K562 (cell line): Measurements from ENCODE around the gene DMXL1. TPM values are rescaled to one million over a fixed set of nuclear protein-coding genes. Genes with fewer than 3 reads are reported as not detected.

Experiments
- ATAC-seq: fragments of 200-7000 bp; cut with Tn5 transposase; 3 replicates; pipeline ENCODE4 v1.9.1; 2020; ENCODE audit warnings: moderate library complexity
- BruUV-seq: library from RNA; stranded (reverse); fragments of 400-500 nt; replicated peaks from 2 replicates; lab custom pipeline; 2021; lab: Mats Ljungman, UMichigan
- CTCF ChIA-PET: fragments of 300-600 bp; formaldehyde crosslinking; extraction: SDS; loops from one replicate; lab custom pipeline; 2021; ENCODE audit warnings: low intra/inter-chr PET ratio; lab: Yijun Ruan, JAX
- POLR2A ChIA-PET: fragments of 300-600, 350-650 bp; sonication (Branson Sonifier 250); formaldehyde crosslinking; extraction: SDS; loops from one replicate; lab custom pipeline; 2021; ENCODE audit warnings: antibody characterized with exemption, inconsistent platforms; lab: Yijun Ruan, JAX
- DNase-seq, 4 experiments: peaks; one replicate each; pipeline versions ENCODE4 v3.0.0 to v3.0.0-alpha.2; 2011 to 2018; ENCODE audit warnings: low spot score in 3 of 4, mixed read lengths in 3 of 4; ENCODE audit errors: extremely low read depth in 1 of 4
- FAIRE-seq: peaks from 2 replicates; lab custom pipeline; 2011; peaks lifted over from hg19 to GRCh38; lab: Jason Lieb, UNC
- H2AFZ ChIP-seq: 2 replicates; pipeline ENCODE4 v1.6.0; 2011; ENCODE audit warnings: low read depth, low read length, control low read depth, inconsistent platforms
- H3K27ac ChIP-seq: fragments of 200-600 bp; 3 replicates; pipeline ENCODE4 v1.8.0; 2011; ENCODE audit warnings: low read depth, mild to moderate bottlenecking, control low read depth, inconsistent platforms, low read length, moderate library complexity, mixed read lengths; ENCODE audit errors: extremely low read depth
- H3K27me3 ChIP-seq, 2 experiments: fragments of 300-600 bp in 1 of 2; 2 replicates in 1 of 2; 3 replicates in 1 of 2; pipeline versions ENCODE4 v1.6.0 to v1.8.0; 2011; ENCODE audit warnings: inconsistent platforms in 2 of 2, low read length in 2 of 2, mild to moderate bottlenecking in 1 of 2, mixed read lengths in 1 of 2, moderate library complexity in 1 of 2; ENCODE audit not compliant: control insufficient read depth in 2 of 2, insufficient read depth in 2 of 2
- H3K36me3 ChIP-seq: fragments of 300-600 bp; 3 replicates; pipeline ENCODE4 v1.8.0; 2011; ENCODE audit warnings: mild to moderate bottlenecking, low read length, inconsistent platforms; ENCODE audit not compliant: control insufficient read depth, insufficient read depth
- H3K4me1 ChIP-seq, 2 experiments: fragments of 200-600 bp in 1 of 2; replicated peaks in 1 of 2; 2 replicates in 1 of 2; 3 replicates in 1 of 2; pipeline versions ENCODE4 v1.5.1 to v1.8.0; 2011; ENCODE audit warnings: inconsistent platforms in 2 of 2, low read length in 2 of 2, mild to moderate bottlenecking in 1 of 2, mixed read lengths in 1 of 2, moderate library complexity in 1 of 2; ENCODE audit not compliant: control insufficient read depth in 2 of 2, insufficient read depth in 2 of 2
- H3K4me2 ChIP-seq: 2 replicates; pipeline ENCODE4 v1.6.1; 2011; ENCODE audit warnings: low read length, control low read depth, inconsistent platforms, mixed read lengths; ENCODE audit not compliant: insufficient read depth
- H3K4me3 ChIP-seq: fragments of 200-600 bp; sonication (generic), shearing (Covaris generic); 2 replicates; pipeline ENCODE4 v1.5.1; 2016; ENCODE audit warnings: control low read depth, inconsistent platforms
- H3K79me2 ChIP-seq: fragments of 200-600 bp; 3 replicates; pipeline ENCODE4 v1.8.0; 2011; ENCODE audit warnings: low read length, inconsistent platforms; ENCODE audit not compliant: control insufficient read depth, insufficient read depth
- H3K9ac ChIP-seq, 2 experiments: 2 replicates each; pipeline versions ENCODE4 v1.6.0 to v1.6.1; 2011; ENCODE audit warnings: low read depth in 2 of 2, low read length in 2 of 2, control low read depth in 1 of 2, inconsistent platforms in 1 of 2, mild to moderate bottlenecking in 1 of 2, mixed read lengths in 1 of 2; ENCODE audit not compliant: insufficient read depth in 1 of 2
- H3K9me1 ChIP-seq: one replicate; pipeline ENCODE4 v1.6.0; 2011; ENCODE audit warnings: inconsistent platforms, mild to moderate bottlenecking, low read length, moderate library complexity; ENCODE audit not compliant: control insufficient read depth, insufficient read depth
- H3K9me3 ChIP-seq: replicated peaks from 2 replicates; pipeline ENCODE4 v1.5.1; 2011; ENCODE audit warnings: low read depth, low read length, inconsistent platforms; ENCODE audit not compliant: control insufficient read depth, insufficient read depth
- H4K20me1 ChIP-seq: replicated peaks from 2 replicates; pipeline ENCODE4 v1.6.1; 2011; ENCODE audit warnings: low read length, inconsistent platforms, mixed read lengths; ENCODE audit not compliant: control insufficient read depth, insufficient read depth
- CCAR2 ChIP-seq: fragments of 200-400 bp; formaldehyde crosslinking; IDR thresholded peaks from 2 replicates; pipeline ENCODE4 v1.6.1; 2017; ENCODE audit warnings: mild to moderate bottlenecking, low read depth, low read length
- EP300 ChIP-seq: IDR thresholded peaks from 2 replicates; pipeline ENCODE4 v1.6.1; 2012; ENCODE audit warnings: low read length, improper control_type of control experiment
- GTF3C2 ChIP-seq: IDR thresholded peaks from 3 replicates; pipeline ENCODE4 v1.6.1; 2011; ENCODE audit warnings: borderline replicate concordance, mild to moderate bottlenecking, moderate library complexity; ENCODE audit not compliant: insufficient read length; ENCODE audit errors: extremely low read depth
- MCM3 ChIP-seq: fragments of 450-650 bp; IDR thresholded peaks from 2 replicates; pipeline ENCODE4 v1.6.1; 2016
- MEF2A ChIP-seq: IDR thresholded peaks from 2 replicates; pipeline ENCODE4 v1.6.1; 2011; ENCODE audit warnings: low read depth, mild to moderate bottlenecking, low read length, moderate library complexity; ENCODE audit not compliant: control insufficient read depth
- MYBL2 ChIP-seq, 2 experiments: fragments of 450-650 bp in 1 of 2; sonication (generic) in 1 of 2; formaldehyde crosslinking in 1 of 2; IDR thresholded peaks; 2 replicates each; pipeline versions ENCODE4 v1.6.1 to v1.8.1; 2017 to 2022; ENCODE audit warnings: borderline replicate concordance in 1 of 2, inconsistent platforms in 1 of 2, low read depth in 1 of 2, mild to moderate bottlenecking in 1 of 2, missing genetic modification reagents in 1 of 2, moderate library complexity in 1 of 2
- NFXL1 ChIP-seq: fragments of 450-650 bp; formaldehyde crosslinking; IDR thresholded peaks from 2 replicates; pipeline ENCODE4 v1.4.0; 2021; ENCODE audit warnings: mild to moderate bottlenecking
- PTBP1 ChIP-seq: fragments of 200-400 bp; formaldehyde crosslinking; IDR thresholded peaks from 2 replicates; pipeline ENCODE4 v1.6.1; 2017; ENCODE audit warnings: low read depth, low read length
- RBM15 ChIP-seq: fragments of 200-400 bp; formaldehyde crosslinking; IDR thresholded peaks from 2 replicates; pipeline ENCODE4 v1.6.1; 2018; ENCODE audit warnings: mild to moderate bottlenecking, low read length, moderate library complexity; ENCODE audit not compliant: insufficient read depth
- RBM17 ChIP-seq: fragments of 200-400 bp; formaldehyde crosslinking; IDR thresholded peaks from 2 replicates; pipeline ENCODE4 v1.6.1; 2017; ENCODE audit warnings: low read depth, mild to moderate bottlenecking, low read length, borderline replicate concordance
- SMAD4 ChIP-seq: fragments of 250-450 bp; sonication (Bioruptor Pico); conservative IDR thresholded peaks from 2 replicates; pipeline ENCODE4 v1.8.0; 2021; ENCODE audit warnings: inconsistent platforms, mild to moderate bottlenecking, moderate library complexity
- SP1 ChIP-seq: sonication (generic); formaldehyde crosslinking; IDR thresholded peaks from 2 replicates; pipeline ENCODE4 v1.8.1; 2022; ENCODE audit warnings: mild to moderate bottlenecking, missing genetic modification reagents
- SRSF9 ChIP-seq: fragments of 200-400 bp; formaldehyde crosslinking; IDR thresholded peaks from 2 replicates; pipeline ENCODE4 v1.6.1; 2017; ENCODE audit warnings: low read depth, low read length, borderline replicate concordance
- ZNF146 ChIP-seq: IDR thresholded peaks from one replicate; pipeline ENCODE4 v1.6.1; 2018; ENCODE audit warnings: missing compliant biosample characterization; ENCODE audit not compliant: unreplicated experiment
- ZNF23 ChIP-seq: fragments of 250-450 bp; sonication (Bioruptor Pico); IDR thresholded peaks from 2 replicates; pipeline ENCODE4 v1.4.0; 2020; ENCODE audit warnings: mild to moderate bottlenecking
- ZNF24 ChIP-seq: fragments of 450-650 bp; IDR thresholded peaks from 2 replicates; pipeline ENCODE4 v1.6.1; 2016
- ZNF431 ChIP-seq: sonication (generic); formaldehyde crosslinking; IDR thresholded peaks from 2 replicates; pipeline ENCODE4 v1.8.0; 2022; ENCODE audit warnings: mild to moderate bottlenecking, missing genetic modification reagents
- ZNF780A ChIP-seq: fragments of 250-450 bp; sonication (Bioruptor Pico); IDR thresholded peaks from 2 replicates; pipeline ENCODE4 v1.5.0; 2021; ENCODE audit warnings: mild to moderate bottlenecking
- in situ Hi-C: fragments of 300-500 bp; cut with MboI; formaldehyde crosslinking; loops from 4 replicates; pipeline ENCODE4 v1.15.0; 2018; ENCODE audit warnings: inconsistent platforms, mixed read lengths
- intact Hi-C: fragments of 100-400 bp; cut with micrococcal nuclease; formaldehyde crosslinking; loops from 2 replicates; pipeline ENCODE4 v1.14.2; 2022
- polyA plus RNA-seq, 8 experiments: library from polyadenylated mRNA; depleted of rRNA in 4 of 8; stranded (reverse) in 5 of 8; unstranded in 3 of 8; fragments of >200 nt; fragmentation: Nextera tagmentation in 2 of 8; fragmentation: Illumina TruSeq in 1 of 8; extraction: Ambion mirVana in 2 of 8; extraction: Trizol in 1 of 8; gene quantifications; 2 replicates each; pipeline versions ENCODE4 v1.2.1 to v1.2.3, GENCODE V29; 2011 to 2014; ENCODE audit warnings: inconsistent platforms in 1 of 8, missing spikeins in 1 of 8
- total RNA-seq, 7 experiments: library from RNA; depleted of rRNA in 6 of 7; stranded (reverse); fragments of >200 nt in 6 of 7; fragmentation: Illumina TruSeq in 2 of 7; extraction: Trizol in 2 of 7; gene quantifications; 2 replicates each; pipeline versions ENCODE4 v1.2.1 to v1.2.3, GENCODE V29; 2011 to 2021; ENCODE audit warnings: low replicate concordance in 1 of 7
- TF ChIP-seq, protein P1 (sequence below): fragments of 450-650 bp; IDR thresholded peaks from 2 replicates; pipeline ENCODE4 v1.6.1; 2018; ENCODE audit warnings: mild to moderate bottlenecking, low read depth; ENCODE audit not compliant: partially characterized antibody

The DMXL1 gene
- total and polyA plus RNA-seq, 9 of the 15 experiments (the other 6 are each of a cell fraction or from before 2014, with no cell fraction given) = 8.3 to 40.3 (median 30.6) TPM

GRCh38 chr5:119229950-119230349 is 159.1 kb downstream of the DMXL1 start:
- in situ Hi-C loops = no loop called here
- Histone ChIP-seq H3K4me2 (no peak overlapping the region), H3K9ac (no peak overlapping the region), H3K9me3 (no peaks in the 10 kb centered on the region), H2AFZ (no peak overlapping the region), H3K9me1 (no peaks in the 10 kb centered on the region), H3K27me3 (no peaks in the 10 kb centered on the region)
- POLR2A ChIA-PET = no interaction called here
- no peak for TF ChIP-seq ZNF24
- TF ChIP-seq ZNF780A = no peak
- no peak for TF ChIP-seq SP1 (CRISPR knock-in tag)
- TF ChIP-seq SMAD4 (CRISPR knock-in tag) = no peak
- TF ChIP-seq MYBL2 (IDR thresholded peaks at IDR 0.05; ENCODE audit: low read depth) = no peak
- no peak for TF ChIP-seq MYBL2 (CRISPR knock-in tag; IDR thresholded peaks at IDR 0.05; ENCODE audit: borderline replicate concordance)
- no peak for TF ChIP-seq MEF2A
- no peak for TF ChIP-seq EP300
- no peak for TF ChIP-seq MCM3
- no peak for TF ChIP-seq RBM15
- TF ChIP-seq NFXL1 (CRISPR knock-in tag) = no peak
- no peak for TF ChIP-seq GTF3C2
- TF ChIP-seq SRSF9 = no peak
- TF ChIP-seq PTBP1 = no peak
- no peak for TF ChIP-seq RBM17
- no peak for TF ChIP-seq ZNF431
- TF ChIP-seq ZNF146 (CRISPR knock-in tag) = no peak
- no peak for TF ChIP-seq ZNF23
- TF ChIP-seq CCAR2 = no peak
- TF ChIP-seq, protein P1, sequence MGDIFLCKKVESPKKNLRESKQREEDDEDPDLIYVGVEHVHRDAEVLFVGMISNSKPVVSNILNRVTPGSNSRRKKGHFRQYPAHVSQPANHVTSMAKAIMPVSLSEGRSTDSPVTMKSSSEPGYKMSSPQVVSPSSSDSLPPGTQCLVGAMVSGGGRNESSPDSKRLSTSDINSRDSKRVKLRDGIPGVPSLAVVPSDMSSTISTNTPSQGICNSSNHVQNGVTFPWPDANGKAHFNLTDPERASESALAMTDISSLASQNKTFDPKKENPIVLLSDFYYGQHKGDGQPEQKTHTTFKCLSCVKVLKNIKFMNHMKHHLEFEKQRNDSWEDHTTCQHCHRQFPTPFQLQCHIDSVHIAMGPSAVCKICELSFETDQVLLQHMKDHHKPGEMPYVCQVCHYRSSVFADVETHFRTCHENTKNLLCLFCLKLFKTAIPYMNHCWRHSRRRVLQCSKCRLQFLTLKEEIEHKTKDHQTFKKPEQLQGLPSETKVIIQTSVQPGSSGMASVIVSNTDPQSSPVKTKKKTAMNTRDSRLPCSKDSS = no peak
- TF ChIP-seq, all 486 proteins: peak for 0
- FAIRE-seq (no peak), ATAC-seq (no peak), DNase-seq (no peak)
- CTCF ChIA-PET = no interaction called here
- no TSS peak for BruUV-seq
- Histone ChIP-seq H3K79me2 (no peaks in the 10 kb centered on the region), H4K20me1 (no peaks in the 10 kb centered on the region), H3K27ac (no peak overlapping the region), H3K4me3 (no peak overlapping the region), H3K4me1 (no peaks in the 10 kb centered on the region), H3K36me3 (peaks cover 28% of the 10 kb centered on the region)
- intact Hi-C loops = no loop called here
